Thyroid gland (tissue), 4 donors: ENCODE data around the gene SFXN2. TPM values are rescaled to one million over a fixed set of nuclear protein-coding genes. Genes with fewer than 3 reads are reported as not detected.
A peak's percentile ranks its signal among the peaks of the same experiment; 100 is the strongest.

Experiments used
- DNase-seq, 2 donors: peaks; one replicate each; pipeline ENCODE4 v3.0.0-alpha.2; 2019
- H3K27ac ChIP-seq, 3 donors: fragments of 200-600 bp; sonication (generic); 1 replicate in 2 of 3; 2 replicates in 1 of 3; pipeline ENCODE4 v1.5.1; 2016 to 2019; ENCODE audit warnings: mild to moderate bottlenecking in 1 of 3, moderate library complexity in 1 of 3
- H3K27me3 ChIP-seq: fragments of 200-600 bp; sonication (generic); one replicate; pipeline ENCODE4 v1.5.1; 2019
- H3K36me3 ChIP-seq, 2 donors: fragments of 200-600 bp; sonication (generic); one replicate each; pipeline ENCODE4 v1.5.1; 2016 to 2019
- H3K4me1 ChIP-seq, 2 donors: fragments of 200-600 bp; sonication (generic); one replicate each; pipeline ENCODE4 v1.5.1; 2017 to 2019
- H3K4me3 ChIP-seq, 3 donors: fragments of 200-600 bp; sonication (generic); replicated peaks in 1 of 3; 1 replicate in 2 of 3; 2 replicates in 1 of 3; pipeline ENCODE4 v1.5.1; 2016; ENCODE audit warnings: mild to moderate bottlenecking in 1 of 3
- H3K9me3 ChIP-seq: fragments of 200-600 bp; sonication (generic); one replicate; pipeline ENCODE4 v1.5.1; 2017
- POLR2A ChIP-seq, 2 donors: fragments of 450-650 bp; IDR thresholded peaks; one replicate each; pipeline ENCODE4 v1.6.1; 2017; ENCODE audit warnings: antibody characterized with exemption in 2 of 2, mild to moderate bottlenecking in 2 of 2, moderate library complexity in 1 of 2
- WGBS, 2 donors: methylation state at CpG; one replicate each; pipeline ENCODE4 v1.1.5; 2017; 5-methylcytosine and 5-hydroxymethylcytosine counted together
- intact Hi-C: fragments of 100-400 bp; cut with DNase I; formaldehyde crosslinking; loops from one replicate; pipeline ENCODE4 v1.15.1; 2023
- total RNA-seq, 4 donors: library from RNA; depleted of rRNA; stranded (reverse); fragments of >200 nt; gene quantifications; one replicate each; pipeline ENCODE4 v1.2.3, GENCODE V29; 2016
- TF ChIP-seq, protein P1 (sequence below), 6 experiments: fragments of 200-600 bp in 3 of 6; fragments of 450-650 bp in 3 of 6; sonication (generic) in 3 of 6; IDR thresholded peaks; one replicate each; pipeline ENCODE4 v1.5.1; 2016 to 2019; ENCODE audit warnings: antibody characterized with exemption in 6 of 6, mild to moderate bottlenecking in 2 of 6, inconsistent platforms in 1 of 6, moderate library complexity in 1 of 6

Gene SFXN2
- total RNA-seq, 4 donors from 2014 or later, result 5.1 to 38.4 (median 20.9) TPM

- H3K4me3 ChIP-seq, result peak overlapping the region in 1 of 3 donors; percentile 15
- H3K27me3 ChIP-seq, result no peaks in the 10 kb centered on the region
- no peaks in the 10 kb centered on the region for H3K9me3 ChIP-seq
- peak overlapping the region; percentile 96 to 98 (median 98) for H3K27ac ChIP-seq
- TF ChIP-seq, protein P1, sequence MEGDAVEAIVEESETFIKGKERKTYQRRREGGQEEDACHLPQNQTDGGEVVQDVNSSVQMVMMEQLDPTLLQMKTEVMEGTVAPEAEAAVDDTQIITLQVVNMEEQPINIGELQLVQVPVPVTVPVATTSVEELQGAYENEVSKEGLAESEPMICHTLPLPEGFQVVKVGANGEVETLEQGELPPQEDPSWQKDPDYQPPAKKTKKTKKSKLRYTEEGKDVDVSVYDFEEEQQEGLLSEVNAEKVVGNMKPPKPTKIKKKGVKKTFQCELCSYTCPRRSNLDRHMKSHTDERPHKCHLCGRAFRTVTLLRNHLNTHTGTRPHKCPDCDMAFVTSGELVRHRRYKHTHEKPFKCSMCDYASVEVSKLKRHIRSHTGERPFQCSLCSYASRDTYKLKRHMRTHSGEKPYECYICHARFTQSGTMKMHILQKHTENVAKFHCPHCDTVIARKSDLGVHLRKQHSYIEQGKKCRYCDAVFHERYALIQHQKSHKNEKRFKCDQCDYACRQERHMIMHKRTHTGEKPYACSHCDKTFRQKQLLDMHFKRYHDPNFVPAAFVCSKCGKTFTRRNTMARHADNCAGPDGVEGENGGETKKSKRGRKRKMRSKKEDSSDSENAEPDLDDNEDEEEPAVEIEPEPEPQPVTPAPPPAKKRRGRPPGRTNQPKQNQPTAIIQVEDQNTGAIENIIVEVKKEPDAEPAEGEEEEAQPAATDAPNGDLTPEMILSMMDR (IDR thresholded peaks at IDR 0.05), result no peak
- TF ChIP-seq POLR2A (IDR thresholded peaks at IDR 0.05), result no peak
- H3K4me1 ChIP-seq, result peaks cover 89 to 97% of the 10 kb centered on the region in 2 donors
- intact Hi-C loops, result no loop called here
- DNase-seq, result no peak
- 54 to 60% methylated on average over 6 of the region's 6 CpGs for WGBS, 2 donors
- H3K36me3 ChIP-seq, result no peaks in the 10 kb centered on the region
Measured at GRCh38 chr10:102781921-102782557, 67.6 kb downstream of the SFXN2 start.

DNA sequence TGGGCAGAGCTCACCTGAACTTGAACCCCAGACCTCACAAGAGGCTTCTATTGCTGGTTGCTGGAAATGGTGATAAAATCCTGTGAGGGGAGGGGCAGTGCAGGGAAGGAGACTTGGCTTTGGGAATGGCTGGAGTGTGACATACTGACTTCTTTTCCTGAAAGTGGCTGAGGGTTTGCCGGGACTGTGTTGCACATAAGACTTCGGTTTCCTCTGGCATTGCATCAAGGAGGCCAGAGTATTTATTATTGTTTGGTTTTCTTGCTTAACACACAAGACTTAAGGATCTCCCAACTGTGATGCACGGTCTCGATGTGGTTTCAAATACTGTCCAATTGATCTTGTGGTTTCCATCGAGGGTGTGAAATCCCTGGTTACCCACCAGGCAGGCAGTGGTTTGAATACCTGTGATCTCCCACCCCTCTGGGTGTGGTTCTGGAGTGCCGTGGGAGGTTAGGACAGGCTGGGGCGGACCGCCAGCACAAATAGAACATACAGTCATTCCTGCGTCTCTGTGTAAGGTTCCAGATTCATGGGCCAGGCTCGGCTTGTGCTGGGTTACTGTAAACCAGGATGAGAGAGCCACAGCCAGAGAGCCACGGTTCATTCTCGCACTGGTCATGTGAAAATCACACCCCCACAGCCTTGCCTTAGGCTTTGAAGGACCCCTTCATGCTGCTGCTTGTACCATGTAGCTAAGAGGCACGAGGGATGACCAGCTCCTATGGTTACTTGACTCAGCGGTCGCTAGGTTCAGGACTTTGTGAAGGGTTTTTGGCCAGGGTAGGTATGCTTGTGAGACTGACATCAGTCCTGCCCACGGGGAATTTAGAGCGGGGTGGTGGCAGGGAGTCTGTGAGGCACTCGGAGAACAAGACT, 68.5 kb downstream of the SFXN2 start:
- peak overlapping the region; percentile 96 to 98 (median 98) for H3K27ac ChIP-seq
- TF ChIP-seq, protein P1 (IDR thresholded peaks at IDR 0.05), result no peak
- TF ChIP-seq POLR2A (IDR thresholded peaks at IDR 0.05), result peak in 1 of 2 donors; percentile 14
- H3K4me1 ChIP-seq, result peaks cover 80 to 96% of the 10 kb centered on the region in 2 donors
- WGBS, 2 donors, result 29 to 37% methylated on average over 13 of the region's 18 CpGs
- no peaks in the 10 kb centered on the region for H3K27me3 ChIP-seq
- intact Hi-C loops, result no loop called here
- H3K9me3 ChIP-seq, result no peaks in the 10 kb centered on the region
- peak overlapping the region in 1 of 3 donors; percentile 15 for H3K4me3 ChIP-seq
- H3K36me3 ChIP-seq, result no peaks in the 10 kb centered on the region
- peak; percentile 69 to 74 for DNase-seq

DNA sequence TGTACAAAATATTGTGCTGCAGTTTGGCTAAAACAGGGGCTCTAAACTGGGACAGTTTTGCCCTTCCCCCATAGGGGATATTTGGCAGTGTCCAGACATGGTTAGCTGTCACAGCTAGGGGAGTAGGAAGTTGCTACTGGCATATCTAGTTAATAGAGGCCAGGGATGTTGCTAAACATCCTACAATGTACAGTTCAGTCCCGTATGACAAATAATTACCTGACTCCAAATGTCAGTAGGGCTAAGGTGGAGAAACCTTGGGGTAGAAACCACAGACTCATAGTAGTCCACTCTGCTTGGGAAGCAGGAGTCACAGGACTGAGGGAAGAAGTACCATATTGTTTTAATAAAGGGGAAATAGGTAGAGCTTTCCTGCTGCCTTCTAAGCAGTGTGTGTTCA, 69.1 kb downstream of the SFXN2 start:
- Histone ChIP-seq H3K4me1 (peaks cover 74 to 92% of the 10 kb centered on the region in 2 donors), H3K27me3 (no peaks in the 10 kb centered on the region), H3K4me3 (peak overlapping the region in 1 of 3 donors; percentile 15), H3K36me3 (no peaks in the 10 kb centered on the region), H3K9me3 (no peaks in the 10 kb centered on the region), H3K27ac (peak overlapping the region; percentile 96 to 98 (median 98))
- intact Hi-C loops, result no loop called here
- TF ChIP-seq POLR2A (IDR thresholded peaks at IDR 0.05), result no peak
- TF ChIP-seq, protein P1 (IDR thresholded peaks at IDR 0.05), result no peak
- WGBS, 2 donors, result 50% methylated on average over 1 of the region's 1 CpG
- DNase-seq, result no peak

- peaks cover 53 to 78% of the 10 kb centered on the region in 2 donors for H3K4me1 ChIP-seq
- no peak overlapping the region for H3K4me3 ChIP-seq
- H3K36me3 ChIP-seq, result no peaks in the 10 kb centered on the region
- DNase-seq, result no peak
- H3K9me3 ChIP-seq, result no peaks in the 10 kb centered on the region
- TF ChIP-seq, protein P1 (IDR thresholded peaks at IDR 0.05), result no peak
- no peak for TF ChIP-seq POLR2A (IDR thresholded peaks at IDR 0.05)
- peak overlapping the region; percentile 27 to 71 (median 48) for H3K27ac ChIP-seq
- 50 to 55% methylated on average over 2 of the region's 2 CpGs for WGBS, 2 donors
- H3K27me3 ChIP-seq, result no peaks in the 10 kb centered on the region
- intact Hi-C loops, result no loop called here
Measured at GRCh38 chr10:102785818-102786217, 71.4 kb downstream of the SFXN2 start.
